Measurements from ENCODE around the gene SKAP1.

DNA sequence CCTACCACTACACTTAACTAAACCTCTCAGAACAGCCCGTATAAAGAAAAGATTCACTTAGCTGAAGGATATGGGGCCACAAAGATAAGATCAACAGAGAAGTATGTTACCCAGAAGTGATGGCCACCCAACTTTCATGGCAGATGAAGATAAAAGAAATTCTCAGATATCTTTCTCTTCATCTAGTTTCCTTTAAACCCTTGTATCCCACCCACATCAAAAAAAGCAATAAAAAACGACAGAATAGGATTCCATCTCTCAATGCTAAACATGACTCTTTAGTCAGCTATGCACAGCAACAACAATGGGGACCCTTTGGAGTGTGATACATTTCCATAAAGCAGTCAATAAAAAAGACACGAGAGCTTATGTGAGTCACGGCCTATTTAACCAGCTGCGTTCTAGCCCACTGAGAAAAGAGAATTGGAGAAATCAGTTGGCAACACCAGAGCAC lies 235.9 kb downstream of the SKAP1 start:
- TF ChIP-seq, protein P1, sequence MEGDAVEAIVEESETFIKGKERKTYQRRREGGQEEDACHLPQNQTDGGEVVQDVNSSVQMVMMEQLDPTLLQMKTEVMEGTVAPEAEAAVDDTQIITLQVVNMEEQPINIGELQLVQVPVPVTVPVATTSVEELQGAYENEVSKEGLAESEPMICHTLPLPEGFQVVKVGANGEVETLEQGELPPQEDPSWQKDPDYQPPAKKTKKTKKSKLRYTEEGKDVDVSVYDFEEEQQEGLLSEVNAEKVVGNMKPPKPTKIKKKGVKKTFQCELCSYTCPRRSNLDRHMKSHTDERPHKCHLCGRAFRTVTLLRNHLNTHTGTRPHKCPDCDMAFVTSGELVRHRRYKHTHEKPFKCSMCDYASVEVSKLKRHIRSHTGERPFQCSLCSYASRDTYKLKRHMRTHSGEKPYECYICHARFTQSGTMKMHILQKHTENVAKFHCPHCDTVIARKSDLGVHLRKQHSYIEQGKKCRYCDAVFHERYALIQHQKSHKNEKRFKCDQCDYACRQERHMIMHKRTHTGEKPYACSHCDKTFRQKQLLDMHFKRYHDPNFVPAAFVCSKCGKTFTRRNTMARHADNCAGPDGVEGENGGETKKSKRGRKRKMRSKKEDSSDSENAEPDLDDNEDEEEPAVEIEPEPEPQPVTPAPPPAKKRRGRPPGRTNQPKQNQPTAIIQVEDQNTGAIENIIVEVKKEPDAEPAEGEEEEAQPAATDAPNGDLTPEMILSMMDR (IDR thresholded peaks at IDR 0.05) = no peak
- TF ChIP-seq POLR2A (IDR thresholded peaks at IDR 0.05) = no peak
